Activated CD4-positive, alpha-beta T cell treated with anti-CD3 and anti-CD28 coated beads, Interleukin-2, Interleukin-6, amounts not matched to agents 100 ng/mL and 50 ng/mL, durations not matched to agents 16 hours and 8 hours (primary cell): ENCODE results near the gene MCOLN1.
"Not testable (repeated sequence)": the region's sequence is repeated elsewhere in the genome, so short reads cannot be mapped to it uniquely, and the experiment has no call there.

Experiments used
- DNase-seq: peaks from one replicate; pipeline ENCODE4 v3.0.0-alpha.2; 2020

The MCOLN1 gene

DNA sequence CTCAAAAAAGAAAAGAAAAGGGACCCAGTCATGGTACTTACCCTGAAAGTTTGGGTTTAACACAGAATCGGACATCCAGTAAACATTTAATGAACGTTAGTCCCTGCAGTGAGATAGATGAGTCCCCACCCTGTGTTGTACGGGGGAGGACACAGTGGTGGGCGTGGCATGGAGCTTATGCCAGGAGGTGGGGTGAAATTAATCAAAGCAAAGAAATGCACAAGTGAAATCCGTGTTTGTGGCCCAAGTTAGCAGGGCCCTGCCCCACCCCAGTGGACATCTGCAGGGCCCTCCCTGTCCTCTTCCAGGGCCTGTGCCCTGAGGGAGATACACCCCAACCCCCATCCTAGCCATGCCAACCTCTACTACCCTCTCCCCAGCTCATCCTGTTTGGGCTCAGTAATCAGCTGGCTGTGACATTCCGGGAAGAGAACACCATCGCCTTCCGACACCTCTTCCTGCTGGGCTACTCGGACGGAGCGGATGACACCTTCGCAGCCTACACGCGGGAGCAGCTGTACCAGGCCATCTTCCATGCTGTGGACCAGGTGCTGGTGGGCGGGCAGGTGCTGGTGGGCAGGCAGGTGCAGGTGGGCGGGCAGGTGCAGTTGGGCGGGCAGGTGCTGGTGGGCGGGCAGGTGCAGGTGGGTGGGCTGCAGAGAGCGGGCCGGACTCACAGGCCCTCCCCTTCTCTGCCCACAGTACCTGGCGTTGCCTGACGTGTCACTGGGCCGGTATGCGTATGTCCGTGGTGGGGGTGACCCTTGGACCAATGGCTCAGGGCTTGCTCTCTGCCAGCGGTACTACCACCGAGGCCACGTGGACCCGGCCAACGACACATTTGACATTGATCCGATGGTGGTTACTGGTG, 3.9 kb downstream of the MCOLN1 start:
- DNase-seq: no peak

DNA sequence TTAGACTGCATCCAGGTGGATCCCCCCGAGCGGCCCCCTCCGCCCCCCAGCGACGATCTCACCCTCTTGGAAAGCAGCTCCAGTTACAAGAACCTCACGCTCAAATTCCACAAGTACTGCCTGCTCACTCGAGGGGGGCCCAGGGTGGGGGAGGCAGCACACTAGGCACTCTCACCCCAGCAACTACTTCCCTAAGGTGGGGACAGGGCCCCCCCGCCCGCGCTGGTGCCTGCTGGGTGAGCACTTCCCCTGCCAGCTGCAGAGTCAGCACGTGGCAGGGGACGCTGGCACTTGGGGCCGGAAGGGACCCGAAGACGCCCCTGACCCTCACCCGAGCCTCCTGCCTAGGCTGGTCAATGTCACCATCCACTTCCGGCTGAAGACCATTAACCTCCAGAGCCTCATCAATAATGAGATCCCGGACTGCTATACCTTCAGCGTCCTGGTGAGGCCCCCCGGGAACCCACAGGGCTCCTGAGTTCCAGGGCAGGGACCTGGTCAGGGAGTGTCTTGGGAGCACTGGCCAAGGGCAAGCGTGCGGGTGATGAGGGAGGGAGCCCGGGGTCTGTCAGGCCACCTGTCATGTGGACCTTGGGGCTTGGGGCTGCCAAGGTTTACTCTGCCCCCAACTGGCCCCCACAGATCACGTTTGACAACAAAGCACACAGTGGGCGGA, 5.2 kb downstream of the MCOLN1 start:
- DNase-seq: no peak

DNA sequence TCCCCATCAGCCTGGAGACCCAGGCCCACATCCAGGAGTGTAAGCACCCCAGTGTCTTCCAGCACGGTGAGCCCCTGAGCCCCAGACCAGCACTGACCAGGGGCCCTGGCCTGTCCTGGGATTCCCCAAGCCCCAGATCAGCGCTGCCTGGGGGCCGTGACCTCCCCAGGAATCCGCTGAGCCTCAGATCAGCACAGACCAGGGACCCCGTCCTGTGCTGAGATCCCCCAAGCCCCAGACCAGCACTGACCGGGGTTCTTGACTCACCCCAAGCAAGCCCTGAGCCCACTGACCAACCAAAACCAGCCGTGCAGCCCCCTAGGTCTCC, 5.7 kb downstream of the MCOLN1 start:
- no peak for DNase-seq

DNA sequence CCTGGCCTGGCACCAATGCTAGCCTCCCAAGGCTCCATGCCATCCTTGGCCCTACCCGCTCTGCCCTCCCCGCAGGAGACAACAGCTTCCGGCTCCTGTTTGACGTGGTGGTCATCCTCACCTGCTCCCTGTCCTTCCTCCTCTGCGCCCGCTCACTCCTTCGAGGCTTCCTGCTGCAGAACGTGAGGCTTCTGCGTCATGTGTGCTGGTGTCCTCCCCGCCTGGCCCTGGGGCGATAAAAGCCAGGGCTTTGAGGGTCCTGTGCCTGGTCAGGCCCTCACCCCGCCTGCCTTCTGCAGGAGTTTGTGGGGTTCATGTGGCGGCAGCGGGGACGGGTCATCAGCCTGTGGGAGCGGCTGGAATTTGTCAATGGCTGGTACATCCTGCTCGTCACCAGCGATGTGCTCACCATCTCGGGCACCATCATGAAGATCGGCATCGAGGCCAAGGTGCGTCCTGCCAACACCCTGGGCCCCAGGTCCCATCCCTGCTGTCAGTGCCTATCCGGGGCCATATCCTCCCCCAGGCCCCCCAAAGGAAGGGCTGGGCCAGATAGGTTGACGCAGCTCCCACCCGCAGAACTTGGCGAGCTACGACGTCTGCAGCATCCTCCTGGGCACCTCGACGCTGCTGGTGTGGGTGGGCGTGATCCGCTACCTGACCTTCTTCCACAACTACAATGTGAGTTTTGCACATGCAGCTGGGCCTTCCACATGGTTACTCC, 6.3 kb downstream of the MCOLN1 start:
- no peak for DNase-seq

DNA sequence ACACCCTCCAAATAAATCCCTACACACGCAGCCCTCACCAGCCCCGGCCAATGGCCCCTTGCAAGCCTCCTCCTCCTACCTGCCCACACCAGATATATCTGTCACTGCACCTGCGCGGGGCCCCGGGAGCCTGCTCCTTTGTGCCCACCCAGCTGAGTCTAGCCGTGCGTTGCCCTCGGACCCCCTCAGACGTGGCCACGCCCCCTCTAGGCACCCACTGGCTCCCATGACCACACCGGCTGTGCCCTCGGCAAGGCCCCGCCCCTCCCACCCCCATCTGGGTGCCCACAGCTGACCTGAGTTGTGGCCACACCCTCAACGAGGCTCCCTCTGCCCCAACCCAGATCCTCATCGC, 6.8 kb downstream of the MCOLN1 start:
- no peak for DNase-seq

DNA sequence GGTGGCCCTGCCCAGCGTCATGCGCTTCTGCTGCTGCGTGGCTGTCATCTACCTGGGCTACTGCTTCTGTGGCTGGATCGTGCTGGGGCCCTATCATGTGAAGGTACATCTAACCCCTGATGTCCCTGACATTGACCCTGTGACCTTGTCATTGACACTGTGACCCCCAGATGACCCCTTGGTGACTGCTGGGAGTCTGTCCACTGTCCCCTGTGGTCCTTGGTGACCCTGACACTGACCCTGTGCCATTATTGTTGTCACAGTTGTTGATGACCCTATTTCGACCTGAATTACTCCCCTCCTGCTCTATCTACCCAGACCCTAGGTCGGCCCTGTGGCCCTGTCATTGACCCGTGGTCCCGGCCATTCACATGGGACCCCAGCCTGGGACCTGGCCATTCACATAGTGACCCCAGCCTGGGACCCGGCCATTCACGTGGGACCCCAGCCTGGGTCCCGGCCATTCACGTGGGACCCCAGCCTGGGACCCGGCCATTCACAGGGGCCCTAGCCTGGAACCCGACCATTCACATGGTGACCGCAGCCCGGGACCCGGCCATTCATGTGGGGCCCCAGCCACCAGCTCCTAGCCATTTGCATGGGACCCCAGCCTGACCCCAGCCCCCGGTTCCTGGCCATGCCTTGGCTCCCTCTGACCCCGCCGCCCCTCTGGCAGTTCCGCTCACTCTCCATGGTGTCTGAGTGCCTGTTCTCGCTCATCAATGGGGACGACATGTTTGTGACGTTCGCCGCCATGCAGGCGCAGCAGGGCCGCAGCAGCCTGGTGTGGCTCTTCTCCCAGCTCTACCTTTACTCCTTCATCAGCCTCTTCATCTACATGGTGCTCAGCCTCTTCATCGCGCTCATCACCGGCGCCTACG, 7.4 kb downstream of the MCOLN1 start:
- no peak for DNase-seq

DNA sequence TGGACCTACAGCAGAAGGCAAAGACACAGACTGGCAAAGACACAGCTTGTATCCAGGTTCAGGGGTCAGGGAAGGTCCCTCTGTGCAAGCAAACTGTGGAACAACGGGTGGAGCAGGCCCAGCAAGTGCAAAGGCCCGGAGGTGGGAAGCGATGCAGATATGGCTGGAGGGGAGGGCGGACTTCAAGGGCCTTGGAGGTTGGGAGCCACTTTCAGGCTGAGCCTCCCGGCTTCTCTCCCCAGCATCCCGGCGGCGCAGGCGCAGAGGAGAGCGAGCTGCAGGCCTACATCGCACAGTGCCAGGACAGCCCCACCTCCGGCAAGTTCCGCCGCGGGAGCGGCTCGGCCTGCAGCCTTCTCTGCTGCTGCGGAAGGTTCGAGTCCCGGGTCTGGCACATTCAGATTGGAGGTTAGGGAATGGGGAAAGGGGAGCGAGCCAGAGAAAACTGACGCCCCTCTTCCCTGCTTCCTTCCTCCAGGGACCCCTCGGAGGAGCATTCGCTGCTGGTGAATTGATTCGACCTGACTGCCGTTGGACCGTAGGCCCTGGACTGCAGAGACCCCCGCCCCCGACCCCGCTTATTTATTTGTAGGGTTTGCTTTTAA, 11.0 kb downstream of the MCOLN1 start:
- DNase-seq: no peak

DNA sequence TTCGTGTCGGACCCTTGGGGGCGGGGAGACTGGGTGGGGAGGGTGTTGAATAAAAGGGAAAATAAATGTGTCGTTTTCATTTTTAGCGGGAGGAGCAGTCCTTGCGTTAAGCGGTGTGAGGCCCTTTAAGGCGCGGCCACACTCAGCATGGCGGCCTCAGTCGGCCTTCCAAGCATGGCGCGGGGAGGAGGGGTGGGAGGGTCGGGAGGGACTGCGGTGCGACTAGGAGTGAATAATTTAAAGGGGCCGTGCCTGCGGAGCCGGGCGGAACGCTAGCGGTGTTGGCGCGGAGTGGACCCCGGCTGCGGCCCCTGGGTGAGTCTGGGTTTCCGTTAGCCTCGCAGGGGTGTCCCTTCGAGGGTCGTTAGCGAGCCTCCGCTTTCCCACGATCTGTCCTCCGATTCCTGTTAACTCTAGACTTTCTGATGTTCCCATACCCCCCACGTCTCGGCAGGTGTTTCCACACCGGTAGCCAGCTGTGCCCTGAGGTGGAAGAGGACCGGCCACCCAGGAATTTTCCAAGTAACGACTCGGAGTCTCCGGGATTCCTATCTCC, 11.6 kb downstream of the MCOLN1 start:
- peak; percentile 88 for DNase-seq

DNA sequence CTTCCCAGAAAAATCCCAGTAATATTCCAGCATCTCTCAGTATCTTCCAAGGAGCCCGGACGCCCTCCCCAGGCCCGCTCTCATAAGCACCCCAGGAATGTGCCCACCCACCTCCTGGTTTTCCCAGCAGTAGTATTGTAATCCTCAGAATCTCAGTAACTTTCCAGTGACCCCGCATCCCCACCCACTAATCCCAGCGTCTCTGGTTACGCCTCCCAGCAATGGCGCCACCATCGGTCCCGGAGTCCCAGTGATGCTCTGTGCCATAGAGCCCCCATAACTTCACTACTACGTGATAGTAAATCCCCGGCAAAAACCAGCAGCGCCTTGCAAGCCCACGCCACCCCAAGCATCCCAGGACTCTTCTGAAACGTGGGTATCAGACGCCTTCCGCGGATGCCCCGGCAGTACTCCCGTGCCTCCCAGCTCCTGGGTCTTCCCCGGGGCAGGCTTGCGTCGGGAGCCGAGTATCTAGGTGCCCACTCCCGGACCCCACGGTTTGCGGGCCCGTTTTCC, 12.2 kb downstream of the MCOLN1 start:
- DNase-seq: no peak

DNA sequence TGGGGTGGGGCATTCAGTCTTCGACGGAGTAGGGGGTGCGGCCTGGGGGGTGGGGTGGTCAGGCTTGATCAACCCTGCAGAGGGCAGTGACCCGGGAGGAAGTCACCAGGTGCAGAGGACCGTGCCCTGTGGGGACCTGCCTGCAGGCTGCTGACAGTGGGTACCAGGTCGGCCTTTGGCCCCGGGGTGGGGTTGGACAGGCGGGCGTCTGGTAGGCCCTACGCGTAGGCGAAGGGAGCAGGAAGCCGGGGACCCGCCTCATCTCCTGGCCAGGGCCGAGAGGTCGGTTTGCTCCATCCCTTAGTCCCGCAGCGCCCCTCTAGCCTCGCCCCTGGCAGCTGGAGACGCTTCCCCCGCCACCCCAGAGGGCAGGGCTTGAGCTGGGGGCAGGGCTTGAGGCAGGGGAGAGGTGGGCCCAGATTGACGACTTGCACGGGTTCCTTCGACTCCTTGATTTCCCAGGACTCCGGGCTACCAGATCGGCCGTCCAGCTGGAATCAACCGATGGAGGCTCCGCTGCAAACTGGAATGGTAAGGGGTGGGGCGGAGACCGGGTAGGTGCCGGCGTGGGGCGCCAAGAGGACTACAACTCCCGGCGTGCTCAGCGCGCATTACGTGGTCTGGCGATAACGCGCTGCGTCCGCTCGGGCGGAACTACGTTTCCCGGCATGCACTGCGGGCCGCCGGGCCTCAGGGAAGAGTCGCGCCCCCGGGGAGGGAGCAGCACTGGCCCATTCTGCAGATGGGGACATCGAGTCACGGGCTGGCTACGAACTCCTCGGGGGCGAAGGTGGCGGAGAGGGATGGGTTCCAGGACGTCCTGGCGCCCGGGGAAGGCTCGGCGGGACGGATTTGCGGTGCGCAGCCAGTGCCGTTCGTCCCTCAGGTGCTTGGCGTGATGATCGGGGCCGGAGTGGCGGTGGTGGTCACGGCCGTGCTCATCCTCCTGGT, 12.9 kb downstream of the MCOLN1 start, which contains the start of gene PNPLA6:
PNPLA6 (plus strand) TSS at position 671 of the 951 bp plus-strand sequence; CDS start at position 743, 72 bp downstream.
- DNase-seq: peak; percentile 96

DNA sequence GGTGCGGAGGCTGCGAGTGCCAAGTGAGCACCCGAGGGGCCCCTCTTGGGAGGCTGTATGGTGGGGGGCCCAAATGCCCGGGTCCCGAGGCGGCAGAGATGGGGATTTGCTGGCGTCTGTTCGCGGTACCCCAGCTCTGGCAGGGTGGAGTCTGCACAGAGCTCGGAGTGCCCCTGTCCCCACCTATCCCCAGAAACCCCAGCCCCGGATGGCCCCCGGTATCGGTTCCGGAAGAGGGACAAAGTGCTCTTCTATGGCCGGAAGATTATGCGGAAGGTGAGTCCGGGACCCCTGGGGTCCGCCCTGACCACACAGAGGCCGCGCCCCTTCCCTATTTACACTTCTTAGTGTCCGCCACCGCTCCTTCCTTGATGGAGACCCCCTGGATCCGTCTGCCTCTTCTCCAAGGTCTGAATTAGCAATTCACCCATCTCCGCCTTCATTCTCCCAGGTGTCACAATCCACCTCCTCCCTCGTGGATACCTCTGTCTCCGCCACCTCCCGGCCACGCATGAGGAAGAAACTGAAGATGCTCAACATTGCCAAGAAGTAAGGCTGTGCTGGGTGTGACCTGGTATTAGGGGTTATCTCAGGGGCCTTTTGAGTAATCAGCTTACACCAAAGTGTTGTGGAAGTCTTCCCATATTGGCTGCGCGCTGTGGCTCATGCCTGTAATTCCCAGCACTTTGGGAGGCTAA, 13.7 kb downstream of the MCOLN1 start:
- no peak for DNase-seq

DNA sequence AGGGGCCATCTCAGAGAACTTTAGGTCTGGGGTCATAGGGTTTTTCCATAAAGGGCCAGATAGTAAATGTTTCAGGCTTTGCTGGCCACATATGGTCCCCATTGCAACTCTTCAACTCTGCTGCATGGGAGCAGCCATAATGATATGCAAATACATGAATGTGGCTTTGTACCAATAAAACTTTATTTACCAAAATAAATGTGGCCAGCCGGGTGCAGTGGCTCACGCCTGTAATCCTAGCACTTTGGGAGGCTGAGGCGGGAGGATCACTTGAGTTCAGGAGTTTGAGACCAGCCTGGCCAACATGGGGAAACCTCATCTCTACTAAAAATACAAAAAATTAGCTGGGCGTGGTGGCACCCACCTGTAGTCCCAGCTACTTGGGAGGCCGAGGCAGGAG, 16.6 kb downstream of the MCOLN1 start:
- not testable (repeated sequence) for DNase-seq

DNA sequence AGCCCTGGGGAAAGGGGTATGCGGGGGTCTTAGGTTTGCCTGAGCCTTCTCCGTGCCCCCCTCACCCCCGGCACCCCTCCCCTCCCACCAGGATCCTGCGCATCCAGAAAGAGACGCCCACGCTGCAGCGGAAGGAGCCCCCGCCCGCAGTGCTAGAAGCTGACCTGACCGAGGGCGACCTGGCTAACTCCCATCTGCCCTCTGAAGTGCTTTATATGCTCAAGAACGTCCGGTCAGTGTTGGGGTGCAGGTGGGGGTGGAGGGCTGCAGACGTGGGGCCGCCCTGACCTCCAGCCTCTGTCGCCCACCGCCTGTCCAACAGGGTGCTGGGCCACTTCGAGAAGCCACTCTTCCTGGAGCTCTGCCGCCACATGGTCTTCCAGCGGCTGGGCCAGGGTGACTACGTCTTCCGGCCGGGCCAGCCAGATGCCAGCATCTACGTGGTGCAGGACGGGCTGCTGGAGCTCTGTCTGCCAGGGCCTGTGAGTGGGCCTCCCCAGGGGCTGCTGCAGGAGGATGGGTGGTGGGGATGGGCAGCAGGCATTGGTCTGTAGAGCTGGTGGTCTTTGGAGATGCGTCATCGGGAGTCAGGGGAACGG, 17.5 kb downstream of the MCOLN1 start:
- no peak for DNase-seq

DNA sequence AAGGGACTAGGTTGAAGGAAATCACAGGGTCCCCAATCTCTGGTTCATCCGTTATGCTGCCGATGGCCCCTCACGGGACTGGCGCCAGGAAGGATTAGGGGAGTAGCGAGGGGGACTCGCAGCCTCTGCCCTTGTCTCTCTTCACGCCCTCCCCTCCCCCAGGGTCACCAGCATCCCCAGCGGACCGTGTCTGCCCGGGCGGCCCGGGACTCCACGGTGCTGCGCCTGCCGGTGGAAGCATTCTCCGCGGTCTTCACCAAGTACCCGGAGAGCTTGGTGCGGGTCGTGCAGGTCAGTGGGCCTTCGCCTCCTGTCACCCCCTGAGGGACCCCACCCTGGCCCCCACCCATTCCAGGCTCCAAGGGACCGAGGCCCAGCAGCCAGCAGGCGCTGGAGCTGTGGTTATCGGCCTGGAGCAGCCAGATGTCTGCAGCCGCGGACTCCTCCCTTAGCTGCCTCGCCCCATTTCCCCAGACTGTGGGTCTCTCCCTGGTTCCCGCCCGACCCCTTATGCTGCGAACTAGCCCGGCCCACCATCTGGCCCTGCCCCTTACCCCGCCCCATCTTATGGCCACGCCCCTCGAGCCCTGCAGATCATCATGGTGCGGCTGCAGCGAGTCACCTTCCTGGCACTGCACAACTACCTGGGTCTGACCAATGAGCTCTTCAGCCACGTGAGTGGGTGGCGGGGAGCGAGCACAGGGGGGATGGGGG, 18.5 kb downstream of the MCOLN1 start:
- DNase-seq: peak; percentile 33

DNA sequence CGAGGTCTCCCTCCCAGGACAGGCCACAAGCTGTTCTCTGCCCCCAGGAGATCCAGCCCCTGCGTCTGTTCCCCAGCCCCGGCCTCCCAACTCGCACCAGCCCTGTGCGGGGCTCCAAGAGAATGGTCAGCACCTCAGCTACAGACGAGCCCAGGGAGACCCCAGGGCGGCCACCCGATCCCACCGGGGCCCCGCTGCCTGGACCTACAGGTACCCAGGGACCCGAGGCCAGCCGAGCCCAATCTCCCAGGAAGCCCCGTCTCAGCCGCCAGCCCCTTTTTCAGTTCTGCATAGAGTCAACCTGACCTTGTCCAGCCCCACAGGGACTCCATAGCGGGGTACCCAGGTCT, 19.0 kb downstream of the MCOLN1 start:
- no peak for DNase-seq

DNA sequence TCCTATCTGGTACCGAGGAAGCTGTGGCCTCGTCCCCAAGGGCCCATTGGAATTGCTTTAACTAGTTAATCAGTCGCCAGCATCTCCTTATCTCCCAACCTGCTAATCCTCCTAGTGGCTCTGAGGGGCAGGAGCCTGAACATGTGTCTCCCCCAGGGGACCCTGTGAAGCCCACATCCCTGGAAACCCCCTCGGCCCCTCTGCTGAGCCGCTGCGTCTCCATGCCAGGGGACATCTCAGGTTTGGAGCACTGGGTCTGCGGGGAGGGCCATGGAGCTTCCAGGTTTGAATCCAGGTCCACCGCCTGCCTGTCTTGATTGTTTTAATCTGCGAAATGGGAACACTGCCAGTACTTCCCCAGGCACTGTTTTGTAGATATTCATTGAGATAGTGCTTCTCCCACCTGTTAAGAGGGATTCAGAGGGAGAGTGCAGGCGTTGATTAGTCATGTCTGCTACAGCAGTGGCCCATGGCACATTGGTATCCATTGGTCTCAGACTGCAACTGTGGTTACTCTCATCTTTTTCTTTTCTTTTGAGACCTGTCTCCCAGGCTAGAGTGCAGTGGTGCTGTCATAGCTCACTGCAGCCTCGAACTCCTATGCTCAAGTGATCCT, 19.5 kb downstream of the MCOLN1 start:
- DNase-seq: no peak

DNA sequence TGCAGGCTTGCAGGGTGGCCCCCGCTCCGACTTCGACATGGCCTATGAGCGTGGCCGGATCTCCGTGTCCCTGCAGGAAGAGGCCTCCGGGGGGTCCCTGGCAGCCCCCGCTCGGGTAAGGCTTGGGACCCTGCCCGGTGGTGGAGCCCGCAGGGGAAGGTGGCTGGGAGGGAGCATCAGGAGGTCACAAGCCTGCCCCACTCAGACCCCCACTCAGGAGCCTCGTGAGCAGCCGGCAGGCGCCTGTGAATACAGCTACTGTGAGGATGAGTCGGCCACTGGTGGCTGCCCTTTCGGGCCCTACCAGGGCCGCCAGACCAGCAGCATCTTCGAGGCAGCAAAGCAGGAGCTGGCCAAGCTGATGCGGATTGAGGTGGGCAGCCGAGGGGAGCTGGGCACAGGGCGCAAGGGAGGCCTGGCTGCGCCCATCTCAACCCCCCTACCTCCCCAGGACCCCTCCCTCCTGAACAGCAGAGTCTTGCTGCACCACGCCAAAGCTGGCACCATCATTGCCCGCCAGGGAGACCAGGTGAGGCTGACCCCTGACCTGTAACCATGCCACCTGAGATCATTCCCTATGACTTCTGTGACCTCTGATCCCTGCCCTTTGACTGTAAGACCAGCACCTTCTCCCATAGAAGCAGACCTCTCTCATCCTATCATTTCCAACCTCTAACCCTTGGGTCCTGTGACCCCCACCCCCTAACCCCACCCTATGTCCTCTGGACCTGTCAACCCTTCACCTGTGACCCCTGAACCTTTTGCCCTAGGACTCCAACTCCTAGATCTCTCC, 20.3 kb downstream of the MCOLN1 start:
- no peak for DNase-seq

DNA sequence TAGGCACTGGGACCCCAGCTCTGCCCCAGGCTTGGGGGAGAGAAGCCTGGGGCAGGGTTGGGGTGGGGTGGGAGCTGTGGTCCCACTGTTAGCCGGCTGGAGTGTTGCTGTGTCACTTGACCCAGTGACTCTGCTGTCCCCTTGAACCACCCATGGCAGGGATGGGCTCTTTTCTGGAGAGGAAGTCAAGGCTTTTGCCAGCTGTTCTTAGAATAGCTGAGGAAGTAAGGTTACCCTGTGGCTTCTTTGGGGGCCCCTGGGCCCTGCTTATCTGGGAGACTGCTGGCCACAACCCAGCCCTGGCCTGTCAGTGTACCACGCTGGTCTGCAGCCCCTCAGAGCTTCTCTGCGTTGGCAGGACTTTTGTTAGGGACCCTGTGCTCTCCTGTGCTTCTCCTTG, 22.2 kb downstream of the MCOLN1 start:
- peak; percentile 24 for DNase-seq
